Coronary artery (tissue), 2 donors: ENCODE results near the gene KRTCAP2.
A peak's percentile ranks its signal among the peaks of the same experiment; 100 is the strongest.
"Not testable (repeated sequence)": the region's sequence is repeated elsewhere in the genome, so short reads cannot be mapped to it uniquely, and the experiment has no call there.

Experiments
- DNase-seq: peaks from one replicate; pipeline ENCODE4 v3.0.0-alpha.2; 2017; ENCODE audit warnings: low spot score
- H3K27ac ChIP-seq, 2 donors: fragments of 200-600 bp; sonication (generic); one replicate each; pipeline ENCODE4 v1.5.1; 2016 to 2019
- H3K4me3 ChIP-seq: fragments of 200-600 bp; sonication (generic); 2 replicates; pipeline ENCODE4 v1.5.1; 2016; ENCODE audit warnings: mild to moderate bottlenecking, moderate library complexity
- CTCF ChIP-seq: fragments of 200-600 bp; sonication (generic); IDR thresholded peaks from one replicate; pipeline ENCODE4 v1.5.1; 2019; ENCODE audit warnings: antibody characterized with exemption

KRTCAP2 gene

DNA sequence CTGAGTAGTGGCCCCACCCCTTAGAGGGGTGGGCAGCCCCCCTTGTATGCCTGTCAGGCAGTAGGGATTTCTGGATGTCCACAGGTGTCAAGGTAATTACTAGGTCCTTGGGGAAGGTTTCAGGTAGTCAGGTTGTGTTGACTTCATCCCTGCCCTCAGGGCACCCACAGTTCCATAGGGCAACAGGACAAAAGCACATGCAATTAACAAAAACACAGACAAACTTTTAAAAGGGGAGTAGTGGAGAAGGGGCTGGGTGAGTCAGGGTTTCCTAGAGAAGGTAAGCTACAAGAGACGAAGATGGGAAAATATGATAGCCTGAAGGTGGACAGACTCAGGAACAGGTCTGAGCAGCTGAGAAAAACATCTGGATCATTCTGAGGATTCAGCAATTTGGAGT is 14.1 kb downstream of the KRTCAP2 start:
- no peak overlapping the region for H3K4me3 ChIP-seq
- no peak for TF ChIP-seq CTCF
- H3K27ac ChIP-seq, result no peak overlapping the region
- DNase-seq, result peak; percentile 40

GRCh38 chr1:155155996-155156643 is 17.0 kb downstream of the KRTCAP2 start:
- not testable (repeated sequence) for DNase-seq, H3K27ac ChIP-seq, H3K4me3 ChIP-seq

DNA sequence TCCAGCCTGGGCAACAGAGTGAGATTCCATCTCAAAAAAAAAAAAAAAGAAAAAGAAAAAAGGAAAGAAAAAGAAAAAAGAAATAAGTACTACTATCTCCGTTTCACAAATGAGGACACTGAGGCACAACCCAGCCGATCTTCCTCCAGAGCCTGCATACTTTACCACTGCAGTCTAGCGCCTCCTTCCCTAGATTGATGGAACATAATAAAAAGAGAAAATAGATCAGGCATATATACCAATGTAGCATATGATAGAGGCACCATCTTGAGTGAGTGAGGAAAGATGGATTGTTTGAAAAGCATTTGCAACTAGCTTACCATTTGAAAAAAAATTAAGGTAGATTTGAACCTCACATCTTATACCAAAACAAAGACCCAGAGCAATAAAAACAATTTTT is 27.6 kb downstream of the KRTCAP2 start:
- TF ChIP-seq CTCF, result no peak
- Histone ChIP-seq H3K4me3 (no peak overlapping the region), H3K27ac (no peak overlapping the region)
- peak; percentile 2 for DNase-seq

DNA sequence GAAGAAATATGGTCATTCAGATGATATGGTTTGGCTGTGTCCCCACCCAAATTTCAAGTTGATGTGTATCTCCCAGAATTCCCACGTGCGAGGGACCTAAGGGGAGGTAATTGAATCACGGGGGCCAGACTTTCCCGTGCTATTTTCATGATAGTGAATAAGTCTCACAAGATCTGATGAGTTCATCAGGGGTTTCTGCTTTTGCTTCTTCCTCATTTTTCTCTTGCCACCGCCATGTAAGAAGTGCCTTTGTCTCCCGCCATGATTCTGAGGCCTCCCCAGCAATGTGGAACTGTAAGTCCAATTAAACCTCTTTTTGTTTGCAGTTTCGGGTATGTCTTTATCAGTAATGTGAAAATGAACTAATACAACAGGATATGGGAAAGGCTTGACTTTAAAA is 31.4 kb downstream of the KRTCAP2 start:
- no peak overlapping the region for H3K4me3 ChIP-seq
- no peak overlapping the region for H3K27ac ChIP-seq
- peak; percentile 19 for DNase-seq
- no peak for TF ChIP-seq CTCF

- H3K4me3 ChIP-seq, result peak overlapping the region; percentile 85
- DNase-seq, result no peak
- peak overlapping the region; percentile 83 to 96 for H3K27ac ChIP-seq
- TF ChIP-seq CTCF, result no peak
Measured at GRCh38 chr1:155140630-155140953, 32.5 kb downstream of the KRTCAP2 start.

- Histone ChIP-seq H3K4me3 (peak within 1 kb of the TSS; percentile 85), H3K27ac (peak within 1 kb of the TSS; percentile 83 to 96)
- DNase-seq, result peak; percentile 92
- TF ChIP-seq CTCF, result no peak
Measured at GRCh38 chr1:155139895-155140629, 33.0 kb downstream of the KRTCAP2 start, which contains the start of gene DPM3. Gene DPM3 (minus strand): TSS chr1:155140531. CDS start chr1:155140240, 291 bp downstream.

- DNase-seq, result peak; percentile 68
- no peak for TF ChIP-seq CTCF
- peak overlapping the region in 1 of 2 donors; percentile 100 for H3K27ac ChIP-seq
- H3K4me3 ChIP-seq, result peak overlapping the region; percentile 97
Measured at GRCh38 chr1:155137154-155137949, 35.8 kb downstream of the KRTCAP2 start.
